ENCODE measurements around the gene FMO2.

- TF ChIP-seq ZNF274 (IDR thresholded peaks at IDR 0.05; ENCODE audit: borderline replicate concordance, extremely low read depth, low read length) (no peak), CTCF (IDR thresholded peaks at IDR 0.05; ENCODE audit: control extremely low read depth in 1 of 3, insufficient read depth in 1 of 3, low read depth in 1 of 3, low read length in 3 of 3) (no peak), ATF3 (IDR thresholded peaks at IDR 0.05; ENCODE audit: insufficient read depth, low read depth, low read length) (no peak), ATF2 (IDR thresholded peaks at IDR 0.05; ENCODE audit: low read length) (no peak), YY1 (IDR thresholded peaks at IDR 0.05; ENCODE audit: low read depth, low read length) (no peak), BRCA1 (IDR thresholded peaks at IDR 0.05; ENCODE audit: low read depth, low read length) (no peak), SIN3A (conservative IDR thresholded peaks at IDR 0.05 in 1 of 2, IDR thresholded peaks at IDR 0.05 in 1 of 2; ENCODE audit: low read depth in 1 of 2, low read length in 2 of 2) (no peak)
Observed at GRCh38 chr1:171155484-171155883, 29.6 kb upstream of the FMO2 start.

Measured in H1 (cell line).